Upper lobe of left lung (tissue), 6 donors: ENCODE measurements around the gene FOXS1. TPM values are rescaled to one million over a fixed set of nuclear protein-coding genes. Genes with fewer than 3 reads are reported as not detected.
A peak's percentile ranks its signal among the peaks of the same experiment; 100 is the strongest.

Experiments used
- ATAC-seq, 2 donors: fragments of 200-7000 bp; cut with Tn5 transposase; one replicate each; pipeline ENCODE4 v1.9.1; 2022; ENCODE audit warnings: mild to moderate bottlenecking in 2 of 2, moderate library complexity in 2 of 2; ENCODE audit not compliant: low FRiP score in 2 of 2
- DNase-seq, 2 donors: peaks; one replicate each; pipeline ENCODE4 v3.0.0-alpha.2; 2019 to 2020
- H3K27ac ChIP-seq, 4 donors: fragments of 200-600 bp; sonication (generic); one replicate each; pipeline ENCODE4 v1.5.1; 2016 to 2019
- H3K27me3 ChIP-seq, 4 donors: fragments of 200-600 bp; sonication (generic); one replicate each; pipeline ENCODE4 v1.5.1; 2017 to 2019
- H3K36me3 ChIP-seq, 4 donors: fragments of 200-600 bp; sonication (generic); one replicate each; pipeline ENCODE4 v1.5.1; 2016 to 2019
- H3K4me1 ChIP-seq, 4 donors: fragments of 200-600 bp; sonication (generic); one replicate each; pipeline ENCODE4 v1.5.1; 2018 to 2019
- H3K4me3 ChIP-seq, 4 donors: fragments of 200-600 bp; sonication (generic); one replicate each; pipeline ENCODE4 v1.5.1; 2017 to 2019; ENCODE audit warnings: mild to moderate bottlenecking in 2 of 4, moderate library complexity in 1 of 4
- H3K9me3 ChIP-seq, 4 donors: fragments of 200-600 bp; sonication (generic); one replicate each; pipeline ENCODE4 v1.5.1; 2018 to 2019
- EP300 ChIP-seq, 4 donors: sonication (generic); formaldehyde crosslinking; IDR thresholded peaks; one replicate each; pipeline ENCODE4 v1.5.1; 2017; ENCODE audit warnings: antibody characterized with exemption in 4 of 4, control low read depth in 2 of 4
- POLR2A ChIP-seq, 4 donors: fragments of 450-650 bp; IDR thresholded peaks; one replicate each; pipeline ENCODE4 v1.5.1; 2016 to 2017; ENCODE audit warnings: antibody characterized with exemption in 4 of 4, mild to moderate bottlenecking in 2 of 4
- POLR2AphosphoS5 ChIP-seq, 2 donors: sonication (generic); formaldehyde crosslinking; IDR thresholded peaks; one replicate each; pipeline ENCODE4 v1.5.1; 2017; ENCODE audit warnings: antibody characterized with exemption in 2 of 2
- WGBS, 2 donors: methylation state at CpG; one replicate each; pipeline ENCODE4 v1.1.5; 2017 to 2018; 5-methylcytosine and 5-hydroxymethylcytosine counted together
- total RNA-seq, 6 donors: library from RNA; depleted of rRNA in 4 of 6; stranded (reverse); fragments of >200 nt in 4 of 6; gene quantifications; one replicate each; pipeline versions ENCODE4 v1.1.0 to v1.2.1, GENCODE V29; 2016 to 2021
- TF ChIP-seq, protein P1 (sequence below), 6 experiments: fragments of 450-650 bp in 4 of 6; fragments of 200-600 bp in 2 of 6; sonication (generic) in 2 of 6; IDR thresholded peaks; one replicate each; pipeline ENCODE4 v1.5.1; 2016 to 2019; ENCODE audit warnings: antibody characterized with exemption in 6 of 6
- donor health status: DM: no; HTN: no; CAD: no; lungs with moderate emphysema.
- donor health status: DM: no; HTN: yes; CAD: no; lungs with severe emphysema.

The FOXS1 gene
- total RNA-seq, 6 donors from 2014 or later, result 0.91 to 1.7 (median 1.3) TPM; not detected in 3

DNA sequence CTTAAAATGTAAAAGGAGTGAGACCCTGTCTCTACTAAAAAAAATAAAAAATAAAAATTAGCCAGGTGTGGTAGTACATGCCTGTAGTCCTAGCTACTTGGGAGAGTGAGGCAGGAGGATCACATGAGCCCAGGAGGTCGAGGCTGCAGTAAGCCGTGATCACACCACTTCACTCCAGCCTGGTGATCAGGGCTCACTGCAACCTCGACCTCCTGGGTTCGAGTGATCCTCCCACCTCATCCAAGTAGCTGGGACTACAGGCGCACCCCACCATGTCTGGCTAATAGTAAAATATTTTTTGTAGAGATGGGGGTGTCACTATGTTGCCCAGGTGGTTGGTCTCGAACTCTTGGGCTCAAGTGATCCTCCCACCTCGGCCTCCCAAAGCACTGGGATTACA is 8.1 kb upstream of the FOXS1 start:
- Histone ChIP-seq H3K9me3 (no peaks in the 10 kb centered on the region), H3K4me1 (peaks cover 0 to 8% (median 4%) of the 10 kb centered on the region in 4 donors), H3K27ac (no peak overlapping the region), H3K27me3 (peaks cover 0 to 18% (median 1%) of the 10 kb centered on the region in 4 donors), H3K4me3 (no peak overlapping the region), H3K36me3 (no peaks in the 10 kb centered on the region)
- ATAC-seq, result no peak
- no peak for DNase-seq
- TF ChIP-seq EP300 (IDR thresholded peaks at IDR 0.05), result no peak
- WGBS, 2 donors, result 76 to 84% methylated on average over 7 of the region's 7 CpGs

DNA sequence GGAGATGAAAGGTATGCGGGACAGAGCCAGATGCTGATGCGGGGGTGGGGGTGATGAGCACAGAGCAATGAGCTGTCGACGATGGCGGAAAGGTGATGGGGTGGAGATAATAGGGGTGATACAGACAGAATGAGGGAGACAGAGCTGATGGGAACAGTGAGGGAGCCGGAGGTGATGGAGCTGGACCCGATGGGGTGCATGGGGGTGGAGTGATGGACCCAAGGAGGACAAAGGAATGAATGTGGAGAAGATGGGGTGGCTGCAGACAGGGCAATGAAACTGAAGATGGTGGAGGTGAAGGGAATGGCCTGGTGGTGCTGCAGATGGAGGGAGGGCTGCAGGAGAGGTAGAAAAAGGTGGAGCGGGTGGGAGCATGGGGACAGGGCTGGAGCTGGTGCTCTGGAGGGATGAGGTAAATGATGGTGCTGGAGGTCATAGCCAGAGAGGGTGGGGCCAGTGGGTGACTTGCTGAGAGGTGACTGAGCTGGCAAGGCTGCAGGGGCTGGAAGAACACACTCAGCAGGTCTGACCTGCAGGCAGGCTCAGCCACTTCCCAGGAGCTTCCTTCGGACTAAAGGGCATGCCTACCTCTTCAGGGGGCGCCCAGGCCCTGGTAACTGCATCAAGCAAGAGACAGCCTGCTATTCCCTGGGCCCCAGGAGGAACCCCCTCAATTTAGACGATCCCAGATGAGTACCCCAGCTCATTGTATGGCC is 6.0 kb upstream of the FOXS1 start:
- H3K27ac ChIP-seq, result no peak overlapping the region
- peaks cover 0 to 8% (median 4%) of the 10 kb centered on the region in 4 donors for H3K4me1 ChIP-seq
- no peak for TF ChIP-seq POLR2A (IDR thresholded peaks at IDR 0.05)
- no peak for TF ChIP-seq EP300 (IDR thresholded peaks at IDR 0.05)
- TF ChIP-seq POLR2AphosphoS5 (IDR thresholded peaks at IDR 0.05), result no peak
- TF ChIP-seq, protein P1, sequence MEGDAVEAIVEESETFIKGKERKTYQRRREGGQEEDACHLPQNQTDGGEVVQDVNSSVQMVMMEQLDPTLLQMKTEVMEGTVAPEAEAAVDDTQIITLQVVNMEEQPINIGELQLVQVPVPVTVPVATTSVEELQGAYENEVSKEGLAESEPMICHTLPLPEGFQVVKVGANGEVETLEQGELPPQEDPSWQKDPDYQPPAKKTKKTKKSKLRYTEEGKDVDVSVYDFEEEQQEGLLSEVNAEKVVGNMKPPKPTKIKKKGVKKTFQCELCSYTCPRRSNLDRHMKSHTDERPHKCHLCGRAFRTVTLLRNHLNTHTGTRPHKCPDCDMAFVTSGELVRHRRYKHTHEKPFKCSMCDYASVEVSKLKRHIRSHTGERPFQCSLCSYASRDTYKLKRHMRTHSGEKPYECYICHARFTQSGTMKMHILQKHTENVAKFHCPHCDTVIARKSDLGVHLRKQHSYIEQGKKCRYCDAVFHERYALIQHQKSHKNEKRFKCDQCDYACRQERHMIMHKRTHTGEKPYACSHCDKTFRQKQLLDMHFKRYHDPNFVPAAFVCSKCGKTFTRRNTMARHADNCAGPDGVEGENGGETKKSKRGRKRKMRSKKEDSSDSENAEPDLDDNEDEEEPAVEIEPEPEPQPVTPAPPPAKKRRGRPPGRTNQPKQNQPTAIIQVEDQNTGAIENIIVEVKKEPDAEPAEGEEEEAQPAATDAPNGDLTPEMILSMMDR (IDR thresholded peaks at IDR 0.05), result no peak
- ATAC-seq (no peak), DNase-seq (no peak)
- no peaks in the 10 kb centered on the region for H3K9me3 ChIP-seq
- no peak overlapping the region for H3K4me3 ChIP-seq
- WGBS, 2 donors, result 57 to 59% methylated on average over 11 of the region's 11 CpGs
- peaks cover 0 to 18% (median 1%) of the 10 kb centered on the region in 4 donors for H3K27me3 ChIP-seq
- H3K36me3 ChIP-seq, result no peaks in the 10 kb centered on the region

DNA sequence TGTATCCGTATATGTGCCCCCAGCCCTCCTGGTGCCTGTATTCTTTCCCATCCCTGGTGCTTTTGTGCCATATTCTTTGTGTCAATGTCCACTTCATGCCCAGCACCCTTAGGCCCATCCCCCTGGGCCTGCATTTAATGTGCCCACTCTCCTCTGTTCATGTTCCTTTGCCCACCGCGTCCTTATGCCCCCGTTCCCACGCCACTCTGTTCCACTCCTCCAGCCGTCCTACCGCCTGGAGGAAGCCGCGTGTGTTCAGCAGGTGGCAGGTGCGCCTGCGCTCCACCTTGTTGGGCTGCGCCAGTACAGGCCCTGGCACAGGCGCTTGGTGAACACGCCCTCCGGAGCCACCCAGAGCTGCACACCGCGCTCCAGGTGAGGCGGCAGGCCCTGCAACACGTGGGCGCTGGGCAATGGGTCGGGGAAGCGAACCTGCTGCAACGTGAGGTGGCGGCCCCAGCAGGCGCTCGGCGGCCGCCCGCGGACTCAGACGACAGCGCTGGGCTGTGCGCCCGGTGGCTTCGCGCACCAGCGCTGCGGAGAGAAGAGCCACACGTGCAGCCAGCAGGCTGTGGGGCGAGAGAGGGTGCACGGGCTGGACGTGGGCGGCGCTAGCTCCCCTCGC is 4.0 kb upstream of the FOXS1 start:
- peaks cover 0 to 18% (median 1%) of the 10 kb centered on the region in 4 donors for H3K27me3 ChIP-seq
- H3K4me1 ChIP-seq, result peaks cover 0 to 8% (median 4%) of the 10 kb centered on the region in 4 donors
- TF ChIP-seq POLR2AphosphoS5 (IDR thresholded peaks at IDR 0.05), result no peak
- no peak for TF ChIP-seq POLR2A (IDR thresholded peaks at IDR 0.05)
- TF ChIP-seq EP300 (IDR thresholded peaks at IDR 0.05), result no peak
- TF ChIP-seq, protein P1 (IDR thresholded peaks at IDR 0.05), result no peak
- H3K4me3 ChIP-seq, result no peak overlapping the region
- no peak for ATAC-seq
- no peak overlapping the region for H3K27ac ChIP-seq
- H3K9me3 ChIP-seq, result no peaks in the 10 kb centered on the region
- DNase-seq, result no peak
- WGBS, 2 donors, result 37 to 71% methylated on average over 11 to 42 of the region's 45 CpGs
- H3K36me3 ChIP-seq, result no peaks in the 10 kb centered on the region

DNA sequence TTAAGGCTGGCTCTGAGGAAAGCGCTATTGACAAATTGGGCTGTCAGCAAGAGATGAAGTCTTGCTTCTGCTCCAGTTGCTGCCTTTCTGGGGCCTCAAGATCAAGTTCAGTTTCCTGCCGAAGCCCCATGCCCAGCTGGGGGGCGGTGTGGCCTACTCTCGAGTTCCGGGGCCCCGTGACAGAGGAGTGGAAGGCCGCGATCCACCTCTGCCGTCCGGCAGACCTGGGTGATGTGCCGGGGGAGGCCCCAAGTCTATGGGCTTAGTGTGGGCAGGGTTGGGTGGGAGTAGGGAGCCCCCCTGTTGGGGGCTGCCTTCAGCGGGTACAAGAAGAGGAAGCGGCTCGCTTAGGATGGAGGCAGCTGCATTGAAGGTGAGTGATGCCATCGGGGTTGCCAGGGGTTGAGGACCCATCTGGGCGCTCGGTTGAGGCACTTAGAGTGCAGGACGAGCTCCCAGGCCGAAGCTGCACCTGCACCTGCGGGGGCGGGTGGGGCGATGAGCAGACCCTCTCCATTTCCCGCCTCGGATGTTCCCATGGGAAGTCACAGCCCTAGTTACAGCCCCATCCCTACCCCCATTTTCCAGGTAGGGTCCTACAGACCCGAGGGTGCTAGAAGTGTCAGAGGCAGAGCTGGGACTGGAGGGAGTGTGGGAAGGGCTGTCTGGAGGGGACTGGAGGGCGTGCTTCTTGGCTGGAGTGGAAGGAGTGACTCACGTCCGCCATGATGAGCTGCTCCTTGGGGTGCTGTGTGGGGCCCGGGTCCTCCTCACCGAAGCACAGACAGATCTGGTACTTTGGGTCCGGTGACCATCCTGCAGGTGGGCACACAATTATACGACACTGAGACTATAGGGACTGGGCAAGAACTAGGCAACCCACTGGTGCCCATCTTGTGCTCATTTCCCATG is 2.9 kb upstream of the FOXS1 start:
- ATAC-seq (no peak), DNase-seq (no peak)
- Histone ChIP-seq H3K9me3 (no peaks in the 10 kb centered on the region), H3K27me3 (peaks cover 0 to 18% (median 1%) of the 10 kb centered on the region in 4 donors), H3K27ac (no peak overlapping the region), H3K4me3 (no peak overlapping the region), H3K36me3 (no peaks in the 10 kb centered on the region), H3K4me1 (peaks cover 1 to 8% (median 4%) of the 10 kb centered on the region in 4 donors)
- TF ChIP-seq POLR2A (IDR thresholded peaks at IDR 0.05) (no peak), POLR2AphosphoS5 (IDR thresholded peaks at IDR 0.05) (no peak), EP300 (IDR thresholded peaks at IDR 0.05) (no peak)
- TF ChIP-seq, protein P1 (IDR thresholded peaks at IDR 0.05), result no peak
- WGBS, 2 donors, result 81 to 87% methylated on average over 28 to 31 of the region's 32 CpGs

DNA sequence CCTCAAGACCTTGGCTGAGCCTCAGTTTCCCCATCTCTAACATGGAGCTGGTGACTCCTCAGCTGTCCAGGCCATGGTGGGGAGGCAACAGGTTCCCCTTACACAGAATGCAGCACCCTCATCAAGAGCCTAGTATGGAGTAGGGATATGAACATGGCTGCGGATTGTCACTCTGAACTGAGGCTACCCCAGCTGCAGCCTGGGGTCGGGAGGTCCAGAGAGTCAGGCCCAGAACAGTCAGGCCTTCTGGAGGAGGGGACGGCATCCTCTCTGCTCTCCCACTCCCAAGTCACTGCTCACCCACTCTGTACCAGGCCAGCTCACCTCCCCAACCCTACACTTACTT is 1.4 kb upstream of the FOXS1 start:
- Histone ChIP-seq H3K36me3 (no peaks in the 10 kb centered on the region), H3K4me1 (peaks cover 0 to 9% (median 4%) of the 10 kb centered on the region in 4 donors), H3K9me3 (no peaks in the 10 kb centered on the region), H3K4me3 (no peak overlapping the region), H3K27me3 (peaks cover 0 to 18% (median 1%) of the 10 kb centered on the region in 4 donors), H3K27ac (no peak overlapping the region)
- TF ChIP-seq, protein P1 (IDR thresholded peaks at IDR 0.05), result peak in 2 of 6 experiments; percentile 2 to 12
- no peak for TF ChIP-seq EP300 (IDR thresholded peaks at IDR 0.05)
- DNase-seq (no peak), ATAC-seq (no peak)
- WGBS, 2 donors, result 56 to 57% methylated on average over 1 to 3 of the region's 3 CpGs
